Measurements from ENCODE around the gene LBHD2.
"Not testable (repeated sequence)": the region's sequence is repeated elsewhere in the genome, so short reads cannot be mapped to it uniquely, and the experiment has no call there.

LBHD2 gene

DNA sequence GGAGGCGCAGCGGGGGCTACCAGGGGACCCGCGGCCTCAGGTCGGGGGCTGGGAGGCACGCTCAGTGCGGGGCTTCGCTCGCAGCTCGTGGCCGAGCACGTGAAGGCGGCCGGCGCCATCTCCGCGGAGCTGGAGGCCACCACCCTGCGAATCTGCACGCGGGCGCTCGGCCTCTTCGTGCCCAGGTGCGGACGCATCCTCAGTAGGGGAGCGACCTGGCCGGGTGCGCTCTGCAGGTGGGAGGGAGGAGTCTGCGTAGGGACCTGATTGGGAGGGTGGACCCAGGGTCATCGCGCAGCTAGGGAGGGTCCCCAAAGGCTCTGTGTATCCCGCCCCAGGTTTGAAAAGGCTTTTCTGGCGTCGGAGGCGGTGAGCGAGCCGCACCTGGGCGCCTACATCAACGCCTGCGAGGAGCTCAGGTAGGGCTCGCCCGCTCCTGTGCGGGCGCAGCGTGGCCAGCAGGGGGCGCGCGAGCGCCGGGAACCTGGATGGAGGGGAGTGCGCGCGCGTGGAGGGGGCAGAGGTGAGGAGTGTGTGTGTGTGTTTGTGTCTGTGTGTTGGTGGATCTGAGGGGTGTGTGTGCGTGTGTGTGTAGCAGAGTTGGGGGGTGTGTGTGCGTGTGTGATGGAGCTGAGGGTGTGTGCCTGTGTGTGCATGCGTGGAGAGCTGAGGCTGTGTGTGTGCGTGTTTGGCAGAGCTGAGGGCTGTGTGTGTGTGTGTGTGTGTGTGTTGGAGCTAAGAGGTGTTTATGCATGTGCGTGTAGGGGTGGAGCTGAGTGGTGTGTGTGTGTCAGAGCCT, 20.8 kb downstream of the LBHD2 start:
- DNase-seq (ENCODE audit: low read depth): peak; percentile 55

DNA sequence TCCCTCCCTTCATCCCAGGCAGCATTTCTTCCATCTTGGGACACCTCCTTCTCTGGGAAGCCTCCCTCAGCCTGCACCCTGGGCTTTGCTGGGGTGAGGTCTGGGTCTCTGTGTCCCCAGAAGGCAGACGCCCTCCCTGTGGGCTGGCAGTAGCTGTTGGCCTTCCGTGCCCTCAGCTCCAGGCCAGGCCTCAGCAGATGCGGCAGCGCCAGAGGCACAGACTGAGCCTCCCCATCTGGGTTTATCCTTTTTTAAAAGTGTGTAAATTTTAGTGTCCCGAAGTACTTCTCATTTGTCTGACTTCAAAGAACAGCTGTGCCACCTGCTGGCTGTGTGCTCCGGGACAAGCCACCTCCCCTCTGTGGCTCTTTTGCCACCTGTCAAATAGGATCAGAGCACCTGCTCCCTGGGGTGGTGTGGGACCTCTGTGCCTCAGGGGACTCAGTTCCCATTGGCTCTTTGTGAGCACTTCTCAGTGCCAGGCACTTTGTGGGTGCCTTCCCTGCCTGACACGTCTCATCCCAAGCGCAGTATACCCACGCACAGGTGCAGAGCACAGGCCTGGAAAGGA, 21.7 kb downstream of the LBHD2 start:
- no peak for DNase-seq (ENCODE audit: low read depth)

DNA sequence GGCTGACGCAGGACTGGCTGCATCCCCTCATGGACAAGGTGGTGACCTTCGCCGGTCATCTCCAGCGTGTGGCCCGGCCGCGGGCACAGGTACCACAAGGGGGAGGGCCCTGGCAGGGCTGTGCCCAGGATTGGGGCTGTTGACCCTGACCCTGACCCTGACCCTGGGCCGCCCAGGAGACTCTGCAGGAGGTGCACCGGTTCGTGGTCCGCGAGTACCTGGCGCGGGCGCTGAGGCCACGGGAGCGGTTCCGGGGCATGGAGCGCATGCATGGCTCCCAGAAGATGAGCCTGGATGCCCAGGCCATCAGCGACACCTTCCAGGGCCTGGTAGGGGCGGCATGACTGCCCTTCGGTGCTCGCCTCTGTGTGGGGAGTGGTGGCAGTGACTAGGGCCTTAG, 23.4 kb downstream of the LBHD2 start:
- DNase-seq (ENCODE audit: low read depth): no peak

DNA sequence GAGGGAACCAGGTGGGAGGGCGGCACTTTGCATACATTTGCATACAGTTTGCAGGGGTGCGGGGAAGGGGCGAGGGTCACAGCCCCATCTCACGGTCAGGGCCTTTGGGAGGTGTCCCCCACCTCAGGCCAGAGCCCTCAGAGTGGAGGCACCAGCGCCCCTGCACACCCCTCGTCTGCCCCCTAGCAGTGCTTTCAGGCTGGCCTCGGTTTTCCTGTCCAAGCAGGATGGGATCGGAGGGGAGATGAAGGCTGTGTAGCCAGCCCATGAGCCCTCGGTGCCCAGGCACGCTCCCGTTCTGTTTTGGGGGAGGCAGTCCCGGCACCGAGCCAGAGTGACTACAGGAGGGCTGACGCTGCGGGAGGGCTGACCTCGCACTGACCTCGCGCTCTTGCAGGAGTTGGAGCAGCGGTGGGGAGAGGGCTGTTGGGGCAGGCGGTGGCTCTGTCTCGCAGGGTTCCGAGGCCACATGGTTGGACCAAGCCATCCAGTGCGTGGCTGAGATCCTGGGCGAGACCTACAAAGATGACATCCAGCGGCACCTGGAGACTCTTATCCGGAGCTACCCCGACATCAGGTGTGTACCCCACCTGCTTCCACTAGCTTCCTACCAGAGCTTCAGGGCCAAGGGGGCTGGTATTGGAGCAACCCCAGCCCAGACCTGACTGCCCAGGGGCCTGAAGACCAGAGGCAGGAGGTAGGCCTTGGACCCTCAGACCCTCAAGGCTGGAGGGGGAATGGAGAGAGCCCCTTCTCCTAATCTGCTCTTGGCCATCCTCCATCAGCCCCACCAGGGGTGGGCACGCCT, 24.1 kb downstream of the LBHD2 start:
- no peak for DNase-seq (ENCODE audit: low read depth)

DNA sequence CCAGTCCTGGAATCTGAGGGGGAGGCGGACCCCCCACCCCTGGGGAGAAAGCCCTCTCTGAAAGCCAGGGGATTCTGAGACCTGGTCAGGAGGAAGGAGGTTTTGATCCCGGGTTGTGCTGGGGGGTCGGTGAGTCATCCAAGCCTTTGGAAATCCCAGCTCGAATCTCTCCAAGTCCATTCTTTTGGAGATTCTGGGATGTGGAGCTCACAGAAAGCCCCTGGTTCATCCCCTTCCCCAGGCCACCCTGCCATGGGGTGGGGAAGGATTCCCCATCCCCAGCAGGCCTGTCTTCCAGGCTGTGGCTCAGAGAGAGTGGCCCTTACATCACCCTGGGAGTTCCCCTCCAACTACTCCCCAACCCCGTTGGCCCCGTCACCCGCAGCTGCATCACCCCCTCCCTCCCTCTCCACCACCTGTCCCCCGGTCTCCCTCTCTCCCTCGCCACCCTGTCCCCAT, 24.8 kb downstream of the LBHD2 start:
- no peak for DNase-seq (ENCODE audit: low read depth)

DNA sequence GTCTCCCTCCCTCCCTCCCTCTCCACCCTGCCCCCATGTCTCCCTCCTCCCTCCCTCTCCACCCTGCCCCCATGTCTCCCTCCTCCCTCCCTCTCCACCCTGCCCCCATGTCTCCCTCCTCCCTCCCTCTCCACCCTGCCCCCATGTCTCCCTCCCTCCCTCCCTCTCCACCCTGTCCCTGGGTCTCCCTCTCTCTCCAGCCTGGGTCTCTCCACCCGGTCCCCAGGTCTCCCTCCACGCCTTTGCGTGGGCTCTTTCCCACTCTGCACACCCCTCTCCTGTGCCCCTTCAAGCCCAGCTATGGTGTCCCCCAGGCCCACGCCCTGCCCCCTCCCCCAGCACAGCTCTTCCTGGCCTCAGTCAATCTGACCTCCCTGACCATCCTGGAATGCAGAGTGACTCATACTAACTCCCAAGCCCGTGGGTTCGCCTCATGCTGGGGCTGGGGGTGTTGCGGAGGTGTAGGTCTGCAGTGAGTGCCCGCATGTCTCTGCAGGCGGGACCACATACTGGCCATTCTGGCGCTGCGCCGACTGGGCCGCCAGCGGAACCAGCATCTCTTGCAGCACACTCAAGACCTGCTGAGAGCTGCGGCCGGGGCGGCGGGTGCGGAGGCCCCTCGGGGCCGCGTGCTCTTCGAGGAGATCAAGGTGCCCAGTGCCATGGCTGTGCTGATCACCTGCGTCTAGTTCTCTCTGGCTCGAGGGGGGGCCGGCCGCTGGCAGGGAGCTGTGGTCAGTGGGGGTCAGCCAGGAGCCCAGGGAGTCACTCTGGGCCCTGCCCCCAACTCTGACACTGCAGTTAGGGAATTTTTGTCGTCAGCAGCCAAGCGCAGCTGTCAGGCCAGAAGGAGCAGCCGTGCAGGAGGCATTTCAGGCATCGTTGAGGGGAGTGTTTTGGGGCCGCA, 25.8 kb downstream of the LBHD2 start:
- no peak for DNase-seq (ENCODE audit: low read depth)

DNA sequence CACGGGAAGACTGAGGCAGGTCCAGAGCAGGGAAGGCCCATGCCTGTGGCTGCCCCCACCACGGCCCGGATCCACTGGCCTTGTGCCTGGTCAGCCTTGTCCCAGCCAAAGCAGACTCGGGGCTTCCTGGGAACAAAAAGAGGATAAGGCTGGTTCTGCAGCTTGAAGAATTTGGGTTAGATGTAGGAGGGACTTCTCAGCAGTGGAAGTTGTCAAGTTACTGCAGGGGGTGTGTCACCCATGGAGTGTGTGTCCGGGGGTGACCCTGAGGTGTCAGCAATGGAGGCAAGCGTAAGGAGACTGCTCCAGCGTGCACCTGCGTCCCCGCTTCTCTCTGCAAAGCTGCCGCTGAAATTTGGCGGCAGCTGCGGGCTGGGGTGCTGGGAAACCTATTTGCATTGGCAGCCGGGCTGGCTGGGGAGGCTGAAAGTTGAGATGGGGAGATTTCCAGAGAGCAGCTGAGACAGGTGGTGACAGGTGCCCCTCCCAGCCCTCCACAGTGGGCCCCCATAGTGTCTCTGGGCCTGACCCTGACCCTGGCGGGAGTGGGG, 26.7 kb downstream of the LBHD2 start:
- no peak for DNase-seq (ENCODE audit: low read depth)

DNA sequence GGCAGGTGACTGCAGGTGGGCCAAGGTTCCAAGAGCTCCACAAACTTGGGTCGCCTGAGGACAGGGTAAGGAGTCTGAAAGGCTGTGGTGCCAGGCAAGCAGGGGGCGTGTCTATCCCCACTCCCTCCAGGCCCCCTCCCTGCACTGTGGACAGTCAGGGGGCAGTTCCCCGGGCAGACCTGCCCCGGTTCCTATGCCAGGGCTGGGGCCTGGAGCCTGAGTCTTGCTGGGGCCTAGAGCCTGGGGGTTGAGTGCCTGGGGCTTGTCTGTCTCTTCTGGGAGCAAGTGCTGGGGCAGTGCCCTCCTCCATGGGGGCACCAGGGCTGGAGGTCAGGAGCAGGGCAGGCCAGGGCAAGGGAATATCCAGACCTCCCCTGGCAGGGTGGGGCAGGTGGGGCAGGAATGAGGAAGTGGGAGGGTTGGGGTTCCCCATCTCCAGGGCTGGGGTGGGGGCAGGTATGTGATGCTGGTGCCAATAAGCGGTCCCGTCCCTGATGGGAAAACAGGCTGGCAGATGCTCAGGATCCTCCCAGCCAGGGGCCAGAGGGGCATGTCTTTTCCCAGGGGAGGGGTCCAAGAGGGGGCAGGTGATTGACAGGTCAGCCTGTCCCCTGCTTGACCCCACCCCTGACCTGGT, 27.3 kb downstream of the LBHD2 start:
- DNase-seq (ENCODE audit: low read depth): no peak

DNA sequence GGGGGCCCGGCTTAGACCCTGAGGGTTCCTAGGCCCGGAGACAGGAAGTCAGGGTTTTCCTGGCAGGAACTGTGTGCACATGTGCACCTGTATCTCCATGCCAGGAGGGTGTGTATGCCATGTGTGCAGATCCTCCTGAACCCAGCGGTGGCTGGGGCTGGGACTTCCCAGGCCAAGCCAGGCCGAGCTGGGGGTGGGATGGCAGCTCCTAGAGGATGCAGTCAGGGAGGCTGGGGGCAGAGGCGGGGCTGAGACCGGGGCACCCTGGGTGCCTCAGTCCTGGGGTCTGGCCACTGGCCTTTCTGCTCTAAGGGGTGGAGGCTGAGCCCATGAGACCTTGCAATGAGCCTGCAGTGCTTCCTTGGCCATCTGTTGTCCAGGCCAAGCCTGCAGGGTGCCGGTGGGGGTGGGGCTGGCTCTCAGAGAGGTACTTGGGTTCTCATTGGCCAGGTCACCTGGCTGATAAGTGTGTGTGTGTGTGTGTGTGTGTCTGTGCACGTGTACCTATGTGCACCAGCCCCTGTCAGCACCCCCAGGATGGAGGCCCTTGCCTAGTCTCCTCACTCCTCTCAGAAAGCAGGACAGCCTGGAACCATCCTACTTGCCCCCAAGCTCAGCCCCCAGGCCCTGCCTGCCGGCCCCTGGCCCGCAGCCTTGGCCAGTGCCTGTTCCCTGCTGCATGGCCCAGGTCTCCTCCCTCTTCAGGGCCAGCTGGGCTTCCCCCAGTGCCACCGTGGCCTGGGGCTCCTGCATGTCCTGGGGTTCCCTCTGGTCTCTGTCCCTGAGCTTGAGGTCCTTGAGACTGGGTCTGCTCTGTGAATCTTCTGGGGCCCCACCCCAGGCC, 28.6 kb downstream of the LBHD2 start:
- no peak for DNase-seq (ENCODE audit: low read depth)

DNA sequence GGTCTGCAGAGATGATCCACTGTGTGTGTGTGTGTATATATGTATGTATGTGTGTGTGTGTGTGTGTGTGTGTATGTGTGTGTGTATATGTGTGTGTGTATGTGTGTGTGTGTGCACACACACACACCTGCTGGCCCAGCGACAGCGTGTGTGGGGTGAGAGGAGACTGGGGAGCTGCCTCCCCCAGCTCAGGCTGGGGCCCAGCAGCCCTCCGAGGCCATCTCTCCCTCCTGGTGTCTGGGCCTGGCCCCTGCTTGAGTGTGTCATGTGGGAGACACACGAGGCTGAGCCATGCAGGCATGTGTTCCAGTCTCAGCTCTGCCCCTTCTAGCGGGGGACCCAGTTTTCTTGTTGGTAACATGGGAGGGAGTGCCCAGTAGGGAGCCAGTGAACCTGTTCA, 29.3 kb downstream of the LBHD2 start:
- DNase-seq (ENCODE audit: low read depth): no peak

DNA sequence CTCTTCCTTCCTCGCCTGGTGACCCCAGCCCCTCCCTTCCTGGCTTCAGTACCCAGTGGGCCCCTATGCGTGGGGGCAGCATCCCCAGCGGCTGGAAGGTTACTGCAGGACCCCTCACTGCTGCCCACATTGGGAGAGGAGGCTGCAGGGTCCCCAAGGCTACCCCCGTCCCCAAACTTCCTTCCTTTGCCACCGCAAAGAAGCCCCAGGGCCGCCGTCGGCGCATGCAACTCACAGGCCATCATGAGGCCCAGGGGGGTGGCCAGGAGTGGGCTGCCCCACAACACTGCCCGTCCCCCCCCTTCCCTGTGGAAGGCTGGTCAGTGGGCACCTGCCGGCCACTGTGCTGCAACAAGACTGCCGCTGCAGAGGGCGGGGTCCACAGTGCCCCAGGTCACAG, 29.8 kb downstream of the LBHD2 start:
- DNase-seq (ENCODE audit: low read depth): no peak

DNA sequence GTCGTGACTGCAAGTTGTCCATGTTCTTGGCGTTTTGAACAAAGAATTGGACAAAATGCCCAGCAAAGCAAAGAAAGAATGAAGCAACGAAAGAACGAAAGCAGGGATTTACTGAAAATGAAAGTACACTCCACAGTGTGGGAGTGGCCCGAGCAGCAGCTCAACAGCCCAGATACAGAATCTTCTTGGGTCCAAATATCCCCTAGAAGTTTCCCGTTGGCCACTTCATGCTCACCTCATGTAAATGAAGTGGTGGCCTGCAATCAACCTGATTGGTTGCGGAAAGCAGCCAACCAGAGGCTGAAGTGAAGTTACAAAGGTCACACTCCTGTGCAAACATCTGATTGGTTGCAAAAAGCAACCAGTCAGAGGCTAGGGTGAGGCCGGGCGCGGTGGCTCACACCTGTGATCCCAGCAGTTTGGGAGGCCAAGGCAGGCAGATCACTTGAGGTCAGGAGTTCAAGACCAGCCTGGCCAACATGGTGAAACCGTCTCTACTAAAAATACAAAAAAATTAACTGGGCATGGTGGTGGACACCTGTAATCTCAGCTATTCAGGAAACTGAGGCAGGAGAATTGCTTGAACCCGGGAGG, 31.2 kb downstream of the LBHD2 start:
- DNase-seq (ENCODE audit: low read depth): not testable (repeated sequence)

DNA sequence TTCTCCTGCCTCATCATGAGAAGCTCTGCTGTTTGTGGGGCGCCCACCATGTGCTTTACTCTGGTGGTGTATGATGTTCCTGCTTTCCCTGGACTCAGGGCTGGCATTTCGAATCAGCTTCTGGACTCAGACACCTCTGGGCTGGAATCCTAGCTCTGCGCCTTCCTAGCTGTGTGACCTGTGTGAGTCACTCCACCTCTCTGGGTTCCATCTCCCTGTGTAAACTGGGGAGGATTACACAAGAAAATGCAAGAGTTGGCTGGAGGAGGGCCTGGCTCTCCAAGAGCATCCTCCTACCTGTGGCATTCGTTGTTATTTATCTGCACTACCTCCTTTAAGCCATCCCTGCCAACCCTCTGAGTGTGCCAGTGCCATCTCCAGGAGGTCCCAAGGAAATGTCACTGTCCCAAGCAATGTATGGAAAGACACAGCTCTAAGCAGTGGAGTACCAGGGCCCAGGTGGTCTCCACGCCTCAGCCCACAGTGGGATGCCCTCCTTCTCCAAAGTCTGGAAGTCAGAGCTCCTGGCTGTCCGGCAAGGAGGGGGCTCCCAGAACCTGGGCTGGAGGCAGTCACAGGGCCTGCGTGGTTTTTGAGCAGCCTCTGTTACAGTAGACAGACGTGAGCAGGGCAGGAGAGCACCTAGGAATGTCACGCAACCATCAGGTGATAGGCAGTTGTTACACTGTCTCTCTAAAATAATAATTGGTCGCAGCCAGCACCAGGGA, 32.0 kb downstream of the LBHD2 start:
- DNase-seq (ENCODE audit: low read depth): no peak

DNA sequence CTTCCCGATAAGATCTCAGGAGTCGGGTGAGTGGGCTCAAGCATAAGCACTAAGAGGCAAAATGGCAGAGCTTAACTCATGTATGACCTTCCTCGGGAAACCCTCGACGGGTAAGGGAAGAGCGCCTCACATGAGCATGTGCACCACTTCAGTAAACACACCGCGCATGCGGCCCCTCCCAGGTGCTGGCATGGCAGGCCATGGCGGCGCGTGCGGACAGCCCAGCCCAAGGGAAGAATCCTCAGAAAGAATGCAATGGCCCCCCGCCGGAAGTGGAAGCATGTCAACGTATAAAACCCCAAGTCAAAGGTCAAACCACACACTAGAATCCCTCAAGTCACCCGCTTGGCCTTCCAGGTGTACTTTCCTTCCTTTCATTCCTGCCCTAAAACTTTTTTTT, 32.6 kb downstream of the LBHD2 start:
- DNase-seq (ENCODE audit: low read depth): no peak

DNA sequence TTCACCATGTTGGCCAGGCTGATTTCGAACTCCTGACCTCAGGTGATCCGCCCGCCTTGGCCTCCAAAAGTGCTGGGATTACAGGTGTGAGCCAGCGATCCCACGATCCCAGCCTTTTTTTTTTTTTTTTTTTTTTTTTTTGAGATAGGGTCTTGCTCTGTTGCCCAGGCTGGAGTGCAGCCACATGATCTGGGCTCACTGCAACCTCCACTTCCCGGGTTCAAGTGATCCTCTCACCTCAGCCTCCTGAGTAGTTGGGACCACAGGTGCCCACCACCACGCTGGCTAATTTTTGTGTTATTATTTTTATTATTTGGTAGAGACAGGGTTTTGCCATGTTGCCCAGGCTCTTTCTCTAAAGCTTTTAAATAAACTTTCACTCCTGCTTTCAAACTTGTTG, 33.5 kb downstream of the LBHD2 start:
- not testable (repeated sequence) for DNase-seq (ENCODE audit: low read depth)

DNA sequence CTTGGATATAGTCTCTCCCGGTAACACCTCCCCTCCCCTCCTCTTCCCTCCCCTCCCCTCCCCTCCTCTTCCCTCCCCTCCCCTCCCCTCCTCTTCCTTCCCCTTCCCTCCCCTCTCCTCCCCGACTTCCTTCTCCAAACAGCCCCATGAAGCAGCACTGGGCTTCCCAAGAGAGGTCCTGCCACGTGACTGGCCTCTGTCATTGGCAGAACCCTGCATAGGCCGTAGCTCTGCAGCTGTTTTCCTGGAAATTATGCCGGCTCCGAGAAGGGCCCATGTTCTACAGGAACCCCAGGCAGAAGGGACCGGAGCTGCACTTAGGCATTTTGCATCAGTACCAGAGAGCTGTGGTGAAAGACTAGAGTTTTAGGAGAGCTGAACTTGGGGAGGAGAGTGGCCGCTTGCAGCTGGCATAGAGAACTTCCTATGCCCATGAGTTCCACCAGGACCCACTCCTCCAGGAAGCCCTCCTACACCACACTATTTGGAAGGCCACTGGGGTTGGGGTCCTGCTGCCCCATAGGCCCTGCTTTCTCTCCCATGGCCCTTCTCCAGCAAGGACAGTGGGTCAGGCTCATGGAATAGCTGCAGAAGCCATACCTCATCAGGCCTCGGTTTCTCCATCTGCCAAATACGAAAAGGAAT, 34.1 kb downstream of the LBHD2 start:
- DNase-seq (ENCODE audit: low read depth): no peak

DNA sequence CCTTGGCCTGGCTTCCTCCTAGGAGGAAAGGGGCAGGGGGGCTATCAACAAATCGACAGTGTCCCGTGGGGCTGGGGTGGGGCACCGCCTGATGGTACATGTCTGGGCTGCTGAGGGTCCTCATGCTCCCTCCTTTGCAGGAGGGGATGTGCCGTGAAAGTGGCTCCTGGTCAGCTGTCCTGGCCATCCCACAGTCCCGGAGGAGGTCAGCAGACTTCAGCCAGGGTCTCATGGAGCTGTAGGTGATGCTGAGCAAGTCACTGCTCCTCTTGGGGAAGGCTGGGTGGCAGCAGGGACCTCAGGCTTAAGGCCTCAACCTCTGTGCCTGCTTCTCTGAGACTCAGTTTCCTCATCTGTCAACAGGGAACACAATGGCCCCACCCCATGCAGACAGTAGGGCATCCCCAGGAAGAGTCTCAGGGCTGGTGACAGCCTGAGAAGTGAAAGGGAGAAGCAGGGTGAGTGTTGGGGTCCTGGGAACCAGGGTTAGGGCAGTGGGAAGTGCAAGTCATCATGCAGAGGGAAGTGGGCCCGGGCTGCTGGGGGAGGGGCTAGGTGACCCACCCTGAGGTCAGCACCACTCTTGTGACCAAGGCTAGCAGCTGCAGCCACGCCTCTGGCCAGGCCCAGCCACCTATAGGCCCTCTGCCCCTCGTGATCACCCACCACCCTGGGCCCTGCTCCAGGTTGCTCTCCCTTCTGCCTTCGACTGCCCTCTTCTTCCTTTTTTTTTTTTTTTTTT, 34.8 kb downstream of the LBHD2 start:
- DNase-seq (ENCODE audit: low read depth): no peak

DNA sequence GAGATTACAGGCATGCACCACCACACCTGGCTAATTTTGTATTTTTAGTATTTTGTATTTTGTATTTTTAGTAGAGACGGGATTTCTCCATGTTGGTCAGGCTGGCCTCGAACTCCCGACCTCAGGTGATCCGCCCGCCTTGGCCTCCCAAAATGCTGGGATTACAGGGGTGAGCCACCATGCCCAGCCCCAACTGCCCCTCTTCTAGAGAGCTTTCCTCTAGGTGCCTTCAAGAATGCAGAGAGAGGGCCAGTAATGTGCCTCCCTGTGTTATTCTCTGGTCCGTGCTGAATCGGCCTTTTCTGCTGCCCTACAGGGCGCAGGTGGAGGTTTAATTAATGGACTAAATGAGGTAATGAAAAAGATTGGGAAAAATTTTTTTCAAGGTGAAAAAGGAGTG, 35.5 kb downstream of the LBHD2 start:
- DNase-seq (ENCODE audit: low read depth): not testable (repeated sequence)
